C4-2B (cell line): ENCODE measurements around the gene FBXL2.

Experiments used
- ZFX ChIP-seq: fragments of 450-650 bp; IDR thresholded peaks from 2 replicates; pipeline ENCODE4 v1.6.1; 2017
- TF ChIP-seq, protein P1 (sequence below): fragments of 450-650 bp; conservative IDR thresholded peaks from 2 replicates; pipeline ENCODE4 v1.5.1; 2017; ENCODE audit warnings: mild to moderate bottlenecking

DNA sequence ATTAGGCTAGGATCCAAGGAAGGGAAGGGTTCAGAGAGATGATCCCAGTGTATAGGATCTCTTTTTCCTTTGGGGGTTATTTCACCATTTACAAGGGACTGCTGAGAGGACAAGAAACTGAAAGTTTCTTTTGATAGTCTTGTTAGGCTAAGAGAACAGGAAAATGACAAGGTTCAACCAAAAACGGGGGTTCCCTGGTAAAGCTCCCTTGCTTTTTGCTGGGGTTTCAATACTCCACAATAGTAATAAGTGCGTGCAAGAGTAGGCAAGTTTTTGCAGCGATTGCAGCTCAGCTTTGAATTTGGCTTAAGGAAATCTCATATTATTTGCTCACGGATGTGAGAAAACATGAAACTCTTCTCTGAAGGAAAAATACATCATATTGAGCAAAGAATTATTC, 39.8 kb upstream of the FBXL2 start:
- TF ChIP-seq, protein P1, sequence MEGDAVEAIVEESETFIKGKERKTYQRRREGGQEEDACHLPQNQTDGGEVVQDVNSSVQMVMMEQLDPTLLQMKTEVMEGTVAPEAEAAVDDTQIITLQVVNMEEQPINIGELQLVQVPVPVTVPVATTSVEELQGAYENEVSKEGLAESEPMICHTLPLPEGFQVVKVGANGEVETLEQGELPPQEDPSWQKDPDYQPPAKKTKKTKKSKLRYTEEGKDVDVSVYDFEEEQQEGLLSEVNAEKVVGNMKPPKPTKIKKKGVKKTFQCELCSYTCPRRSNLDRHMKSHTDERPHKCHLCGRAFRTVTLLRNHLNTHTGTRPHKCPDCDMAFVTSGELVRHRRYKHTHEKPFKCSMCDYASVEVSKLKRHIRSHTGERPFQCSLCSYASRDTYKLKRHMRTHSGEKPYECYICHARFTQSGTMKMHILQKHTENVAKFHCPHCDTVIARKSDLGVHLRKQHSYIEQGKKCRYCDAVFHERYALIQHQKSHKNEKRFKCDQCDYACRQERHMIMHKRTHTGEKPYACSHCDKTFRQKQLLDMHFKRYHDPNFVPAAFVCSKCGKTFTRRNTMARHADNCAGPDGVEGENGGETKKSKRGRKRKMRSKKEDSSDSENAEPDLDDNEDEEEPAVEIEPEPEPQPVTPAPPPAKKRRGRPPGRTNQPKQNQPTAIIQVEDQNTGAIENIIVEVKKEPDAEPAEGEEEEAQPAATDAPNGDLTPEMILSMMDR: no peak
- TF ChIP-seq ZFX: no peak
